Stimulated activated CD8-positive, alpha-beta memory T cell treated with anti-CD3 and anti-CD28 coated beads, Interleukin-12 subunit alpha, Interleukin-12 subunit beta, amount 100 ng/mL, for 4 hours (primary cell): Measurements from ENCODE around the gene SERINC2.

Experiments used
- DNase-seq: peaks from one replicate; pipeline ENCODE4 v3.0.0-alpha.2; 2020; ENCODE audit warnings: low read depth

SERINC2 gene

GRCh38 chr1:31434101-31434871 lies 21.3 kb downstream of the SERINC2 start:
- no peak for DNase-seq

- no peak for DNase-seq
These were observed 22.0 kb downstream of the SERINC2 start for GRCh38 chr1:31434979-31435378.

GRCh38 chr1:31435471-31436409 lies 22.7 kb downstream of the SERINC2 start:
- no peak for DNase-seq

GRCh38 chr1:31436596-31437432 lies 23.8 kb downstream of the SERINC2 start:
- DNase-seq, result no peak

GRCh38 chr1:31437433-31438037 lies 24.5 kb downstream of the SERINC2 start:
- no peak for DNase-seq

- DNase-seq, result no peak
These were observed 26.3 kb downstream of the SERINC2 start for GRCh38 chr1:31439276-31439675.

GRCh38 chr1:31441073-31441472 lies 28.1 kb downstream of the SERINC2 start:
- DNase-seq, result no peak

- no peak for DNase-seq
These were observed 28.5 kb downstream of the SERINC2 start for GRCh38 chr1:31441558-31441957.

GRCh38 chr1:31441970-31442647 lies 29.1 kb downstream of the SERINC2 start:
- no peak for DNase-seq

GRCh38 chr1:31442648-31442994 lies 29.6 kb downstream of the SERINC2 start:
- no peak for DNase-seq

- no peak for DNase-seq
These were observed 30.7 kb downstream of the SERINC2 start for GRCh38 chr1:31443673-31444072.

GRCh38 chr1:31444725-31445448 lies 31.9 kb downstream of the SERINC2 start:
- DNase-seq, result no peak

- DNase-seq, result no peak
These were observed 32.9 kb downstream of the SERINC2 start for GRCh38 chr1:31445951-31446350.

- DNase-seq, result no peak
These were observed 34.2 kb downstream of the SERINC2 start for GRCh38 chr1:31447210-31447609.

- DNase-seq, result no peak
These were observed 40.5 kb downstream of the SERINC2 start for GRCh38 chr1:31453384-31454079.

GRCh38 chr1:31458287-31458896 lies 45.4 kb downstream of the SERINC2 start:
- no peak for DNase-seq

- DNase-seq, result no peak
These were observed 47.0 kb downstream of the SERINC2 start for GRCh38 chr1:31460027-31460426.

- no peak for DNase-seq
These were observed 54.1 kb downstream of the SERINC2 start for GRCh38 chr1:31467005-31467674.

GRCh38 chr1:31470794-31471315 lies 57.8 kb downstream of the SERINC2 start:
- DNase-seq, result no peak
